Measurements from ENCODE around the gene CPLX1. TPM values are rescaled to one million over a fixed set of nuclear protein-coding genes. Genes with fewer than 3 reads are reported as not detected.

The CPLX1 gene
- total RNA-seq, 4 donors from 2014 or later = 0.12 to 0.34 (median 0.13) TPM; not detected in 1

DNA sequence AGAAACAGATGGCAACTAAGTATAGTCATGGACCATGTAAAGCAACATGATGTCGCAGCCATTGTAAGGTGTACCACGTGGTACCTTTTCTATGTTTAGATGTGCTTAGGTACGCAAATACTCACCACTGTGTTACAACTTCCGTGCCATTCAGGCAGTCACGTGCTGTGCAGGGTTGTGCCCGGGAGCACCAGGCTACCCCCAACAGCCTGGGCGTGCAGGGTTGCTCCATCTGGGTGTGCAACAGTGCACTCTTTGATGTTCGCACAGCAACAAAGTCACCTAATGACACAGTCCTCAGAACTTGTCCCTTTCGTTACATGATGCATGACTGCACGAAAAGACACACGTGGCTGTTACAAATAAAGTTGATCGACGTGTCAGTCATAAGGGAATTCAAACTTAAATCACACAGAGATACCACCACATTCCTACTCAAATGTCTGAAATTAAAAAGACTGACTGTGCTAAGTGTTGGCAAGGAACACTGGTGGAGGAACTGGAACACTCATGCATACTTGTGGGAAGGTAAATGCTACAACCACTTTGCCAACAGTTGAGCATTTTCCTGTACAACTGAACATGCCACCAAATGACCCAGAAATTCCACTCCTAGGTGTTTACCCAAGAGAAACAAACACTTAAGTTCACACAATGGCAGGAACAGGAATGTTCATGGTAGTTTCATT lies 24.3 kb downstream of the CPLX1 start:
- intact Hi-C loops (cut with DNase I; ENCODE audit: low total_unique reads) = no loop called here
- no peak for TF ChIP-seq POLR2A (IDR thresholded peaks at IDR 0.05)
- TF ChIP-seq, protein P1, sequence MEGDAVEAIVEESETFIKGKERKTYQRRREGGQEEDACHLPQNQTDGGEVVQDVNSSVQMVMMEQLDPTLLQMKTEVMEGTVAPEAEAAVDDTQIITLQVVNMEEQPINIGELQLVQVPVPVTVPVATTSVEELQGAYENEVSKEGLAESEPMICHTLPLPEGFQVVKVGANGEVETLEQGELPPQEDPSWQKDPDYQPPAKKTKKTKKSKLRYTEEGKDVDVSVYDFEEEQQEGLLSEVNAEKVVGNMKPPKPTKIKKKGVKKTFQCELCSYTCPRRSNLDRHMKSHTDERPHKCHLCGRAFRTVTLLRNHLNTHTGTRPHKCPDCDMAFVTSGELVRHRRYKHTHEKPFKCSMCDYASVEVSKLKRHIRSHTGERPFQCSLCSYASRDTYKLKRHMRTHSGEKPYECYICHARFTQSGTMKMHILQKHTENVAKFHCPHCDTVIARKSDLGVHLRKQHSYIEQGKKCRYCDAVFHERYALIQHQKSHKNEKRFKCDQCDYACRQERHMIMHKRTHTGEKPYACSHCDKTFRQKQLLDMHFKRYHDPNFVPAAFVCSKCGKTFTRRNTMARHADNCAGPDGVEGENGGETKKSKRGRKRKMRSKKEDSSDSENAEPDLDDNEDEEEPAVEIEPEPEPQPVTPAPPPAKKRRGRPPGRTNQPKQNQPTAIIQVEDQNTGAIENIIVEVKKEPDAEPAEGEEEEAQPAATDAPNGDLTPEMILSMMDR (IDR thresholded peaks at IDR 0.05) = no peak
- WGBS, 2 donors = 88 to 89% methylated on average over 13 of the region's 13 CpGs
- DNase-seq (ENCODE audit: low spot score in 2 of 2) = no peak
- no peak overlapping the region for H3K4me3 ChIP-seq (ENCODE audit: low read depth, poor library complexity, severe bottlenecking)

DNA sequence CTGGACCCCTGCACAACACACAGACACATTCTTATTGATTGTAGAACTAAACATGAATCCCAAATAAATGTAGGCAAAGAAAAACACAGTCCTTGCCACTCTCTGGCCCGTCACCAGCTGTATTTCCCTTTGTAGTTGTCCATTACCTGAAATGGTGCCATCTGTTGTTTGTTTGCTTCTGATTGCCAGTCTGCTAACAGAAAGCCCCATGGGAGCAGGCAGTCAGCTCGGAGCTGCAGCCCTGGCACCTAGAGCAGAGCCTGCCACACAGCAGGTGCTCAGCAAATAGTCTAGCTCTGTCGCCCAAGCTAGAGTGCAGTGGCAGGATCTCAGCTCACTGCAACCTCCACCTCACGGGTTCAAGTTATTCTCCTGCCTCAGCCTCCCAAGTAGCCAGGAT lies 28.9 kb downstream of the CPLX1 start:
- no peak overlapping the region for H3K4me3 ChIP-seq (ENCODE audit: low read depth, poor library complexity, severe bottlenecking)
- TF ChIP-seq, protein P1 (IDR thresholded peaks at IDR 0.05) = no peak
- no peak for TF ChIP-seq POLR2A (IDR thresholded peaks at IDR 0.05)
- intact Hi-C loops (cut with DNase I; ENCODE audit: low total_unique reads) = no loop called here
- DNase-seq (ENCODE audit: low spot score in 2 of 2) = no peak
- WGBS, 2 donors = 82 to 83% methylated on average over 4 of the region's 4 CpGs

DNA sequence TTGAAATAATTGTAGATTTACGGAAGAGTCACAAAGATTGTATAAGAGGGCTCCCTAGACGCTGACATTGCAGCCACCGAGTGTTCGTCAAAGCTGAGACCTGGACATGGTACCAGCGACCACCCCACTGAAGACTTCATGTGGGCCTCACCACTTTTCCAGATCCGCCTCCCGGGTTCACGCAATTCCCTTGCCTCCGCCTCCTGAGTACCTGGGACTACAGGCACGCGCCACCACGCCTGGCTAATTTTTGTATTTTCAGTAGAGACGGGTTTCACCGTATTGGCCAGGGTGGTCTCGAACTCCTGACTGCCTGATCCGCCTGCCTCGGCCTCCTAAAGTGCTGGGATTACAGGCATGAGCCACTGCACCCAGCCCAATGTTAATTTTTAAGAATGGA lies 29.7 kb downstream of the CPLX1 start:
- DNase-seq (ENCODE audit: low spot score in 2 of 2) = no peak
- WGBS, 2 donors = 89% methylated on average over 17 of the region's 17 CpGs
- intact Hi-C loops (cut with DNase I; ENCODE audit: low total_unique reads) = no loop called here
- no peak for TF ChIP-seq POLR2A (IDR thresholded peaks at IDR 0.05)
- TF ChIP-seq, protein P1 (IDR thresholded peaks at IDR 0.05) = no peak
- H3K4me3 ChIP-seq (ENCODE audit: low read depth, poor library complexity, severe bottlenecking) = no peak overlapping the region

DNA sequence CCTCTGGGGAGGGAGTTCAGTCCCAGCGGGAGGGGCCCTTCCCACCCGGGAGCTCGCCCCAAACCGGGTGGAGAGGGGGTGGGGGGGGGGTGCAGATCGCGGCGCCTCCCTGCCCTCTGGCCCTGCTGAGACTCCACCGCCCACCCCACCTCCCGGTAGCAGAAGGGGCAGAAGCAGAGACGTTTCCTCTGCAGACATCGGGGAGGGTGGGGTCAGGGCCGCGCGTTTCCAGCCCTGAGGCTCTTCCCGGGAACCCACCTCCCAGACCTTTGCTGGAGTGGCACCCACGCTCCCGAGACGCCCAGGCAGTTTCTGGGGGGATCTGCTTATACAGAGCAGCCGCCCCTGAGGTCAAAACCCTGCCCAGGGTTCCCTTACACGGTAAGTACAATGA lies 30.2 kb downstream of the CPLX1 start:
- no peak for TF ChIP-seq POLR2A (IDR thresholded peaks at IDR 0.05)
- TF ChIP-seq, protein P1 (IDR thresholded peaks at IDR 0.05) = no peak
- 11 to 15% methylated on average over 11 to 13 of the region's 20 CpGs for WGBS, 2 donors
- no peak overlapping the region for H3K4me3 ChIP-seq (ENCODE audit: low read depth, poor library complexity, severe bottlenecking)
- intact Hi-C loops (cut with DNase I; ENCODE audit: low total_unique reads) = no loop called here
- no peak for DNase-seq (ENCODE audit: low spot score in 2 of 2)

DNA sequence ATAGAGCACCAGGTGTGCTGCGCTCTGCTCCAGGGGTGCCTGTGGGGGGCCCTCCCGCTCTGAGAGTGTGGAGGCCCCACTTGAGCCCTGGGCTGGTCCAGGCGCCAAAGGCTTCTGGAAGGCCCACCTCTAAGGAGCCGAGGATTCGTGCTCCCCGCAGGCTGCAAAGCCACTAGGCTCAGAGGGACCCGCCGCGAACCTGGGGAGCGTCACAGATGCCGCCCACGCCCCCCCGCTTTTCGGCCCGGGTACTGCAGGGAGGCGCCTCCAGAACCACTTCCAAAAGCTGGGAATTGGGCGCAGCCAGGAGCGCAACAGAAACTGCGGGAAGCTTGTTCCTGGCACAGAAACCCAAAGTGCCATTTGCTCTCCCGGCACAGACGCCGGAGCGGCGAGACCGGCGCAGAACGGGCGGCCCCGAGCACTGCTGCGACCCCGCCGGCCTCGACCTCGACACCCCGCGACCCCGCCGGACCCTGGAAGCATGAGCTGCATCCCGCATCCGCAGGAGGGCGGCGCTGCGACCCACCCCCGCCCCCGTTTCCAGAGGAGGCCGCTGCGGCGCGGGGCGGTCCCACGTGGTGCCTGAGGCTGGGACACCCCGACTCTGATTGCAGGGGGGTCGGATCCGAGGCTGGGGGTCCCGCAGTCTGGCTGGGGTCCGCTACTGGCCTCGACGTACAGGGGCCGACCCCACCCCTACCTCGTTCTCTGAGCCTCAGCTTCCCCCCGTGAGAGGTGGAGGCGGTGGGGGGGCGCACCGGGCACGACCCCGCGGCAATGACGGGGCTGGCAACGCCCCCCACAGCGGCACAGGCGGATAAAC lies 30.8 kb downstream of the CPLX1 start:
- H3K4me3 ChIP-seq (ENCODE audit: low read depth, poor library complexity, severe bottlenecking) = no peak overlapping the region
- WGBS, 2 donors = 3 to 5% methylated on average over 14 to 16 of the region's 71 CpGs
- TF ChIP-seq POLR2A (IDR thresholded peaks at IDR 0.05) = no peak
- TF ChIP-seq, protein P1 (IDR thresholded peaks at IDR 0.05) = no peak
- no peak for DNase-seq (ENCODE audit: low spot score in 2 of 2)
- intact Hi-C loops (cut with DNase I; ENCODE audit: low total_unique reads) = no loop called here
